ENCODE data around the gene LCN9. TPM values are rescaled to one million over a fixed set of nuclear protein-coding genes. Genes with fewer than 3 reads are reported as not detected.

LCN9 gene
- total RNA-seq, 1 experiment from 2014 or later = 2.6 TPM

- TF ChIP-seq ZNF512 (CRISPR knock-in tag; IDR thresholded peaks at IDR 0.05; ENCODE audit: borderline replicate concordance) (no peak), ZNF317 (CRISPR knock-in tag; IDR thresholded peaks at IDR 0.05; ENCODE audit: borderline replicate concordance, low read depth) (no peak), ZNF232 (CRISPR knock-in tag; IDR thresholded peaks at IDR 0.05) (no peak), CREM (CRISPR knock-in tag; IDR thresholded peaks at IDR 0.05) (no peak), ZSCAN18 (CRISPR knock-in tag; IDR thresholded peaks at IDR 0.05) (no peak), E2F5 (CRISPR knock-in tag; IDR thresholded peaks at IDR 0.05) (no peak), GRHL2 (CRISPR knock-in tag; IDR thresholded peaks at IDR 0.05; ENCODE audit: insufficient replicate concordance, severe bottlenecking) (no peak), IRF2 (CRISPR knock-in tag; IDR thresholded peaks at IDR 0.05; ENCODE audit: borderline replicate concordance, low read depth) (no peak), ZNF671 (CRISPR knock-in tag; IDR thresholded peaks at IDR 0.05) (no peak), MYBL2 (CRISPR knock-in tag; IDR thresholded peaks at IDR 0.05) (no peak)
- TF ChIP-seq, protein P1, sequence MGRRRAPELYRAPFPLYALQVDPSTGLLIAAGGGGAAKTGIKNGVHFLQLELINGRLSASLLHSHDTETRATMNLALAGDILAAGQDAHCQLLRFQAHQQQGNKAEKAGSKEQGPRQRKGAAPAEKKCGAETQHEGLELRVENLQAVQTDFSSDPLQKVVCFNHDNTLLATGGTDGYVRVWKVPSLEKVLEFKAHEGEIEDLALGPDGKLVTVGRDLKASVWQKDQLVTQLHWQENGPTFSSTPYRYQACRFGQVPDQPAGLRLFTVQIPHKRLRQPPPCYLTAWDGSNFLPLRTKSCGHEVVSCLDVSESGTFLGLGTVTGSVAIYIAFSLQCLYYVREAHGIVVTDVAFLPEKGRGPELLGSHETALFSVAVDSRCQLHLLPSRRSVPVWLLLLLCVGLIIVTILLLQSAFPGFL (CRISPR knock-in tag; IDR thresholded peaks at IDR 0.05; ENCODE audit: borderline replicate concordance) = no peak
- TF ChIP-seq, protein P2, sequence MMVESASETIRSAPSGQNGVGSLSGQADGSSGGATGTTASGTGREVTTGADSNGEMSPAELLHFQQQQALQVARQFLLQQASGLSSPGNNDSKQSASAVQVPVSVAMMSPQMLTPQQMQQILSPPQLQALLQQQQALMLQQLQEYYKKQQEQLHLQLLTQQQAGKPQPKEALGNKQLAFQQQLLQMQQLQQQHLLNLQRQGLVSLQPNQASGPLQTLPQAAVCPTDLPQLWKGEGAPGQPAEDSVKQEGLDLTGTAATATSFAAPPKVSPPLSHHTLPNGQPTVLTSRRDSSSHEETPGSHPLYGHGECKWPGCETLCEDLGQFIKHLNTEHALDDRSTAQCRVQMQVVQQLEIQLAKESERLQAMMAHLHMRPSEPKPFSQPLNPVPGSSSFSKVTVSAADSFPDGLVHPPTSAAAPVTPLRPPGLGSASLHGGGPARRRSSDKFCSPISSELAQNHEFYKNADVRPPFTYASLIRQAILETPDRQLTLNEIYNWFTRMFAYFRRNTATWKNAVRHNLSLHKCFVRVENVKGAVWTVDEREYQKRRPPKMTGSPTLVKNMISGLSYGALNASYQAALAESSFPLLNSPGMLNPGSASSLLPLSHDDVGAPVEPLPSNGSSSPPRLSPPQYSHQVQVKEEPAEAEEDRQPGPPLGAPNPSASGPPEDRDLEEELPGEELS (CRISPR knock-in tag; IDR thresholded peaks at IDR 0.05) = no peak
These were observed 41.4 kb downstream of the LCN9 start (continued) for GRCh38 chr9:135704483-135704882.

GRCh38 chr9:135705376-135705775 lies 42.3 kb downstream of the LCN9 start:
- Mint-ChIP-seq H3K4me1 (peaks cover 2% of the 10 kb centered on the region; the same call in 1 of the 2 replicates), H3K27ac (no peak overlapping the region), H3K9me3 (no peaks in the 10 kb centered on the region), H3K27me3 (ENCODE audit: low read depth) (no peaks in the 10 kb centered on the region; the same call in 1 of the 2 replicates), H3K36me3 (no peaks in the 10 kb centered on the region), H3K4me3 (no peak overlapping the region)
- DNase-seq (ENCODE audit: low spot score) (no peak), ATAC-seq (no peak)
- no peak for TF ChIP-seq CDX4 (CRISPR knock-in tag; IDR thresholded peaks at IDR 0.05; ENCODE audit: borderline replicate concordance)
- TF ChIP-seq ETV6 (CRISPR knock-in tag; IDR thresholded peaks at IDR 0.05) = no peak
- TF ChIP-seq ZNF232 (CRISPR knock-in tag; IDR thresholded peaks at IDR 0.05) = no peak
- TF ChIP-seq ELF4 (CRISPR knock-in tag; IDR thresholded peaks at IDR 0.05; ENCODE audit: low read depth) = no peak
- TF ChIP-seq SMAD4 (CRISPR knock-in tag; IDR thresholded peaks at IDR 0.05) = no peak
- TF ChIP-seq E2F5 (CRISPR knock-in tag; IDR thresholded peaks at IDR 0.05) = no peak
- no peak for TF ChIP-seq FOXP1 (CRISPR knock-in tag; IDR thresholded peaks at IDR 0.05; ENCODE audit: borderline replicate concordance)
- TF ChIP-seq AR (CRISPR knock-in tag; IDR thresholded peaks at IDR 0.05) = no peak
- no peak for TF ChIP-seq CBFB (CRISPR knock-in tag; IDR thresholded peaks at IDR 0.05; ENCODE audit: low read depth)
- CTCF ChIA-PET = interaction anchor here (0.8 kb wide), 1 partner anchor 34 kb away, joined by 3 read pairs; no protein-coding TSS in a partner anchor
- POLR2A ChIA-PET = no interaction called here

Data from WTC11 (cell line).